OCI-LY1 (cell line): ENCODE data around the gene UBAC1.

Experiments used
- H2AFZ ChIP-seq: fragments of 200-600 bp; sonication (generic), shearing (Covaris generic); 2 replicates; pipeline ENCODE4 v1.6.0; 2014; ENCODE audit warnings: antibody characterized with exemption, mild to moderate bottlenecking, low read length
- H3F3A ChIP-seq: fragments of 200-600 bp; sonication (generic), shearing (Covaris generic); 2 replicates; pipeline ENCODE4 v1.6.0; 2014; ENCODE audit warnings: mild to moderate bottlenecking, antibody characterized with exemption, low read length, moderate library complexity; ENCODE audit not compliant: insufficient read depth
- H3K27ac ChIP-seq: fragments of 200-600 bp; sonication (generic); 2 replicates; pipeline ENCODE4 v1.5.1; 2014; ENCODE audit warnings: low read length, mixed run types, mild to moderate bottlenecking, low read depth; ENCODE audit not compliant: poor library complexity, severe bottlenecking
- H3K27me3 ChIP-seq: fragments of 200-600 bp; sonication (generic); 2 replicates; pipeline ENCODE4 v1.6.0; 2014; ENCODE audit warnings: antibody characterized with exemption, mild to moderate bottlenecking, low read length, moderate library complexity; ENCODE audit not compliant: insufficient read depth
- H3K36me3 ChIP-seq: fragments of 200-600 bp; sonication (generic); 2 replicates; pipeline ENCODE4 v1.6.1; 2014; ENCODE audit warnings: mild to moderate bottlenecking, antibody characterized with exemption, low read length, moderate library complexity, mixed read lengths; ENCODE audit not compliant: insufficient read depth
- H3K4me1 ChIP-seq: fragments of 200-600 bp; sonication (generic); 2 replicates; pipeline ENCODE4 v1.5.1; 2014; ENCODE audit warnings: mild to moderate bottlenecking, low read length, moderate library complexity; ENCODE audit not compliant: insufficient read depth, severe bottlenecking
- H3K4me2 ChIP-seq: fragments of 200-600 bp; sonication (generic), shearing (Covaris generic); 2 replicates; pipeline ENCODE4 v1.6.1; 2014; ENCODE audit warnings: low read length
- H3K4me3 ChIP-seq: fragments of 200-600 bp; sonication (generic); 2 replicates; pipeline ENCODE4 v1.5.1; 2014; ENCODE audit warnings: low read length, low read depth, mild to moderate bottlenecking, mixed read lengths; ENCODE audit not compliant: poor library complexity, severe bottlenecking
- H3K79me2 ChIP-seq: fragments of 200-600 bp; shearing (Covaris generic); 2 replicates; pipeline ENCODE4 v1.6.1; 2016; ENCODE audit warnings: mixed run types, low read length, mixed read lengths; ENCODE audit not compliant: insufficient read depth
- H3K9ac ChIP-seq: fragments of 200-600 bp; sonication (generic), shearing (Covaris generic); 2 replicates; pipeline ENCODE4 v1.6.1; 2014; ENCODE audit warnings: mild to moderate bottlenecking, low read length, mixed read lengths
- H3K9me2 ChIP-seq: fragments of 200-600 bp; sonication (generic), shearing (Covaris generic); 2 replicates; pipeline ENCODE4 v1.6.1; 2014; ENCODE audit warnings: low read depth, mild to moderate bottlenecking, low read length, mixed read lengths
- H3K9me3 ChIP-seq: fragments of 200-600 bp; shearing (Covaris generic); 2 replicates; pipeline ENCODE4 v1.6.1; 2014; ENCODE audit warnings: low read length, mixed read lengths
- H4K20me1 ChIP-seq: fragments of 200-600 bp; sonication (generic), shearing (Covaris generic); 2 replicates; pipeline ENCODE4 v1.6.0; 2016; ENCODE audit warnings: mild to moderate bottlenecking, low read length; ENCODE audit not compliant: insufficient read depth
- CTCF ChIP-seq: fragments of 200-600 bp; sonication (generic), shearing (Covaris generic); IDR thresholded peaks from 2 replicates; pipeline ENCODE4 v1.5.1; 2017; ENCODE audit warnings: mild to moderate bottlenecking, antibody characterized with exemption, low read length, moderate library complexity, mixed read lengths
- EZH2 ChIP-seq: fragments of 200-600 bp; sonication (generic), shearing (Covaris generic); IDR thresholded peaks from 2 replicates; pipeline ENCODE4 v1.8.0; 2017; ENCODE audit warnings: borderline replicate concordance, mixed run types, mild to moderate bottlenecking, antibody characterized with exemption, low read length, moderate library complexity, mixed read lengths

Gene UBAC1

GRCh38 chr9:135890190-135891026 is 70.8 kb downstream of the UBAC1 start:
- Histone ChIP-seq H3K9me3 (no peaks in the 10 kb centered on the region), H3K4me3 (no peak overlapping the region), H3K9me2 (no peaks in the 10 kb centered on the region), H3K27ac (no peak overlapping the region), H3K9ac (no peak overlapping the region), H3K36me3 (no peaks in the 10 kb centered on the region; the same call in 1 of the 2 replicates), H2AFZ (no peak overlapping the region), H3K27me3 (no peaks in the 10 kb centered on the region), H3K79me2 (peaks cover 3% of the 10 kb centered on the region; the same call in 1 of the 2 replicates), H3F3A (no peaks in the 10 kb centered on the region), H3K4me1 (peaks cover 16% of the 10 kb centered on the region), H4K20me1 (peaks cover 4% of the 10 kb centered on the region; the same call in 1 of the 2 replicates), H3K4me2 (no peak overlapping the region)
- TF ChIP-seq EZH2, result no peak
- no peak for TF ChIP-seq CTCF

DNA sequence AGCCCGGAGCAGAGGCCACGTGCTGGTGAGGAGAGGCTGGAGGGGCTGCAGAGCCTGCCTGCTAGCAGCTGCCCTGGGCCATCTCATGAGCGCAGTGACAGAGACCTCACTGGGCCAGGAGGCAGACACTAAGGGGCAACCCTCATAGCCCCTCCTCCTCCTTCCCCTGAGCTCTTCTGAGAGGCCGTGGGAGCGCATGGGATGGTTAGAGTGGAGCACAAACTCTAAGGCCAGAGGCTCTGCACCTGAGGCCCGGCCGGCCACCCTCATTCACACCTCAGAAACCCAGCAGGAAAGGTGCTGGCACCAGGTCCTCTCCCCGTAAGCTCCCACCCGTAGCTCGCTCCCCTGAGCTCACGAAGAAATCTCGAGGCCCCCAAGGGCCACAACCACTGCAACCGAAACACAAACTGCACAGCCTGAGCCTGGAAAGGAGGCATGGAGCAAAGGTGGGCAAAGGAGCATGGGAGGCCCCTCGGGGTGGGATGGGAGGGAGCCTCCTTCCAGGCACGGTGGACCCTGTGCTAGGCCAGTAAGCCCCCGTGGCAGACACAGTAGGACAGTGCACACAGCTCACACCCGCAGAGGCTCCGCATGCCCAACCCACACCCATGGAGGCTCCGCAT is 71.5 kb downstream of the UBAC1 start:
- no peaks in the 10 kb centered on the region for H3K9me2 ChIP-seq
- no peaks in the 10 kb centered on the region for H3F3A ChIP-seq
- no peaks in the 10 kb centered on the region for H3K27me3 ChIP-seq
- H3K27ac ChIP-seq, result no peak overlapping the region
- H4K20me1 ChIP-seq, result peaks cover 6% of the 10 kb centered on the region; the same call in 1 of the 2 replicates
- TF ChIP-seq EZH2, result no peak
- no peak for TF ChIP-seq CTCF
- H3K4me3 ChIP-seq, result no peak overlapping the region
- H3K36me3 ChIP-seq, result no peaks in the 10 kb centered on the region; the same call in 1 of the 2 replicates
- H3K9ac ChIP-seq, result no peak overlapping the region
- no peaks in the 10 kb centered on the region for H3K79me2 ChIP-seq
- peaks cover 16% of the 10 kb centered on the region for H3K4me1 ChIP-seq
- no peak overlapping the region for H2AFZ ChIP-seq
- no peaks in the 10 kb centered on the region for H3K9me3 ChIP-seq
- no peak overlapping the region for H3K4me2 ChIP-seq

DNA sequence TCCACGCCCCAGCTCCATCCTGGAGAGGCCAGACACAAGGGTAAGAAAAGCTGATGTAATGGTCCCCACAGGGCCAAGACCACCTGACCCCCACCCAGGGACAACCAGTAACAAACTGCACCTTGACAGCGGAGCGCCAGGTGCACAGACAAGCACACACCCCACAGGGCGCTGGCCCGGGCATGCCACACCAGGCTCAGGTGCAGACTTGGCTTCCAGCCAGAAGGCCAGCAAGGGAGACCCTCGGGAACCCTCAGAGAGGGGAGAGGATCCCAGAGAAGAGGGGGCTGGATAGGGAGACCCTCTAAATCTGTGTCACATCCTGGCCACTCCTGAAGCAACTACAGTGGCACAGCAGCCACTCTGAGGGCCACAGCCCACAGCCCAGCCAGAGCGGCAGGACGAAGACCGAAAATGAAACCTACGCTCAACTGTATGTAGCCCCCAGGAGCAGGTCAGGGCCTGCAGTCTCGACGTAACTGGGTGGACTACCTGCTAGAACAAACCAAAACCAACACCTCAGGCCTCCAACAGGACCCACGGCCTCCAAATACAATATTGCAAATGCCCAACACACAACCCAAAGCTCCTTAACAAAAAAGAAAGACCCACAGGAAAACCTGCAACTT is 72.3 kb downstream of the UBAC1 start:
- Histone ChIP-seq H3K4me1 (peaks cover 16% of the 10 kb centered on the region), H3K9me2 (no peaks in the 10 kb centered on the region), H3K36me3 (no peaks in the 10 kb centered on the region), H2AFZ (no peak overlapping the region), H4K20me1 (peaks cover 6% of the 10 kb centered on the region; the same call in 1 of the 2 replicates), H3K4me2 (no peak overlapping the region), H3K27me3 (no peaks in the 10 kb centered on the region), H3K79me2 (no peaks in the 10 kb centered on the region), H3K9ac (no peak overlapping the region), H3K9me3 (no peaks in the 10 kb centered on the region), H3K4me3 (no peak overlapping the region), H3F3A (no peaks in the 10 kb centered on the region), H3K27ac (no peak overlapping the region)
- TF ChIP-seq CTCF (no peak), EZH2 (no peak)
